ENCODE measurements around the gene RBM7. TPM values are rescaled to one million over a fixed set of nuclear protein-coding genes. Genes with fewer than 3 reads are reported as not detected.

Gene RBM7
- total RNA-seq, 3 donors from 2014 or later (not counting 1 experiment from before 2014, with no cell fraction given) = 50.4 to 79.7 (median 58.5) TPM

DNA sequence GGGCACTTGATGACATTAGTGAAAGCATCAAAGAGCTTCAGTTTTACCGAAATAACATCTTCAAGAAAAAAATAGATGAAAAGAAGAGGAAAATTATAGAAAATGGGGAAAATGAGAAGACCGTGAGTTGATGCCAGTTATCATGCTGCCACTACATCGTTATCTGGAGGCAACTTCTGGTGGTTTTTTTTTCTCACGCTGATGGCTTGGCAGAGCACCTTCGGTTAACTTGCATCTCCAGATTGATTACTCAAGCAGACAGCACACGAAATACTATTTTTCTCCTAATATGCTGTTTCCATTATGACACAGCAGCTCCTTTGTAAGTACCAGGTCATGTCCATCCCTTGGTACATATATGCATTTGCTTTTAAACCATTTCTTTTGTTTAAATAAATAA lies 49.4 kb downstream of the RBM7 start:
- no peak overlapping the region for H3K27ac Mint-ChIP-seq
- H3K36me3 Mint-ChIP-seq = peaks cover 15% of the 10 kb centered on the region
- no peaks in the 10 kb centered on the region for H3K27me3 ChIP-seq (ENCODE audit: control insufficient read depth, insufficient read depth, low read length)
- no peaks in the 10 kb centered on the region for H3K4me1 Mint-ChIP-seq
- 95% methylated on average over 6 of the region's 6 CpGs for WGBS (ENCODE audit: insufficient coverage)
- DNase-seq = no peak
- intact Hi-C loops (cut with micrococcal nuclease) = no loop called here
- ATAC-seq = no peak
- no peak overlapping the region for H3K27ac ChIP-seq (ENCODE audit: low read length)
- H3K4me1 ChIP-seq (ENCODE audit: control insufficient read depth, insufficient read depth, low read length) = no peaks in the 10 kb centered on the region
- H3K4me3 ChIP-seq (ENCODE audit: low read length) = no peak overlapping the region
- no peaks in the 10 kb centered on the region for H3K9me3 ChIP-seq (ENCODE audit: control insufficient read depth, insufficient read depth, low read length)
- H3K27me3 Mint-ChIP-seq (ENCODE audit: low read depth in 2 of 2) = no peaks in the 10 kb centered on the region
- no peak overlapping the region for H3K4me3 Mint-ChIP-seq
- TF ChIP-seq, protein P1, sequence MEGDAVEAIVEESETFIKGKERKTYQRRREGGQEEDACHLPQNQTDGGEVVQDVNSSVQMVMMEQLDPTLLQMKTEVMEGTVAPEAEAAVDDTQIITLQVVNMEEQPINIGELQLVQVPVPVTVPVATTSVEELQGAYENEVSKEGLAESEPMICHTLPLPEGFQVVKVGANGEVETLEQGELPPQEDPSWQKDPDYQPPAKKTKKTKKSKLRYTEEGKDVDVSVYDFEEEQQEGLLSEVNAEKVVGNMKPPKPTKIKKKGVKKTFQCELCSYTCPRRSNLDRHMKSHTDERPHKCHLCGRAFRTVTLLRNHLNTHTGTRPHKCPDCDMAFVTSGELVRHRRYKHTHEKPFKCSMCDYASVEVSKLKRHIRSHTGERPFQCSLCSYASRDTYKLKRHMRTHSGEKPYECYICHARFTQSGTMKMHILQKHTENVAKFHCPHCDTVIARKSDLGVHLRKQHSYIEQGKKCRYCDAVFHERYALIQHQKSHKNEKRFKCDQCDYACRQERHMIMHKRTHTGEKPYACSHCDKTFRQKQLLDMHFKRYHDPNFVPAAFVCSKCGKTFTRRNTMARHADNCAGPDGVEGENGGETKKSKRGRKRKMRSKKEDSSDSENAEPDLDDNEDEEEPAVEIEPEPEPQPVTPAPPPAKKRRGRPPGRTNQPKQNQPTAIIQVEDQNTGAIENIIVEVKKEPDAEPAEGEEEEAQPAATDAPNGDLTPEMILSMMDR (IDR thresholded peaks at IDR 0.05) = no peak
- H3K9me3 Mint-ChIP-seq = no peaks in the 10 kb centered on the region
- H3K36me3 ChIP-seq (ENCODE audit: control insufficient read depth, insufficient read depth, low read length) = peaks cover 34% of the 10 kb centered on the region

DNA sequence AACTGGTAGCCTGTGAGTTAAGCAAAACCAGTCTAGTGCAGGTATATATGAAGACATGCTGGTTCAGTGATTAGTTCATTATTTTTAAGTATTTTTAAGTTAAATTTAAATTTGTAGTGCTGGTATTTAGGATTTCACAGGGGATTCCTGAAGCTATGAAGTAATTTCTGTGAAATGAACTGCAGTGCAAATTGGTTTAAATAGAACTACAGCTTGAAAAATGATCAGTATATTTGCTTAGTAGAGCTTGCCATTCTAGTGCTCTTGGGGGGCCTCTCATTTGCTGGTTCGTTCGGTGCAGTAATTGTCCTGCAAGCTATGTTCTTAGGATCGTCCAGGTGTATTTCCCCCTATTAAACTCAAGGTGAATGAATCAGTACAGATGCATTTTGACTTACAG lies 51.9 kb downstream of the RBM7 start:
- no peak for ATAC-seq
- no peak overlapping the region for H3K27ac Mint-ChIP-seq
- H3K27ac ChIP-seq (ENCODE audit: low read length) = no peak overlapping the region
- H3K36me3 Mint-ChIP-seq = peaks cover 7% of the 10 kb centered on the region
- H3K9me3 Mint-ChIP-seq = no peaks in the 10 kb centered on the region
- no peak overlapping the region for H3K4me3 ChIP-seq (ENCODE audit: low read length)
- H3K4me1 ChIP-seq (ENCODE audit: control insufficient read depth, insufficient read depth, low read length) = no peaks in the 10 kb centered on the region
- no peaks in the 10 kb centered on the region for H3K27me3 Mint-ChIP-seq (ENCODE audit: low read depth in 2 of 2)
- TF ChIP-seq, protein P1 (IDR thresholded peaks at IDR 0.05) = no peak
- DNase-seq = no peak
- intact Hi-C loops (cut with micrococcal nuclease) = no loop called here
- H3K4me1 Mint-ChIP-seq = no peaks in the 10 kb centered on the region
- H3K36me3 ChIP-seq (ENCODE audit: control insufficient read depth, insufficient read depth, low read length) = peaks cover 23% of the 10 kb centered on the region
- no peaks in the 10 kb centered on the region for H3K27me3 ChIP-seq (ENCODE audit: control insufficient read depth, insufficient read depth, low read length)
- WGBS (ENCODE audit: insufficient coverage) = 93% methylated on average over 3 of the region's 3 CpGs
- H3K9me3 ChIP-seq (ENCODE audit: control insufficient read depth, insufficient read depth, low read length) = no peaks in the 10 kb centered on the region
- no peak overlapping the region for H3K4me3 Mint-ChIP-seq

Other genes with a start within 250 kb of the RBM7 start
- 1 to 10 TPM; 1.8 to 2.4 (median 2.0) TPM for gene NNMT, start 104.3 kb upstream of the RBM7 start, total RNA-seq
- gene C11orf71, start 155 bp upstream of the RBM7 start, total RNA-seq = 10 to 100 TPM; 11.3 to 13.1 (median 11.5) TPM
- gene REXO2, start 38.8 kb downstream of the RBM7 start, total RNA-seq = 10 to 100 TPM; 21.4 to 32.8 (median 24.7) TPM
- gene NXPE1, start 159.2 kb downstream of the RBM7 start, total RNA-seq = not detected
- gene NXPE4, start 195.1 kb downstream of the RBM7 start, total RNA-seq = not detected